GM23338 (cell line): ENCODE data around the gene UXS1. TPM values are rescaled to one million over a fixed set of nuclear protein-coding genes. Genes with fewer than 3 reads are reported as not detected.

Experiments
- ATAC-seq: fragments of 200-7000 bp; cut with Tn5 transposase; 3 replicates; pipeline ENCODE4 v1.9.1; 2020
- DNase-seq: peaks from one replicate; pipeline ENCODE4 v3.0.0-alpha.2; 2015; ENCODE audit warnings: low spot score
- H2AFZ ChIP-seq: fragments of 200-600 bp; sonication (generic); 2 replicates; pipeline ENCODE4 v1.8.0; 2016; ENCODE audit warnings: antibody characterized with exemption, mild to moderate bottlenecking, moderate library complexity
- H3F3A ChIP-seq: fragments of 200-600 bp; sonication (generic); replicated peaks from 2 replicates; pipeline ENCODE4 v1.8.0; 2017; ENCODE audit warnings: antibody characterized with exemption, mixed run types, low read depth
- H3K27ac ChIP-seq: fragments of 200-600 bp; sonication (generic); 2 replicates; pipeline ENCODE4 v1.6.1; 2016; ENCODE audit warnings: low read depth
- H3K27me3 ChIP-seq: fragments of 200-600 bp; sonication (generic); 2 replicates; pipeline ENCODE4 v1.8.0; 2016; ENCODE audit warnings: mild to moderate bottlenecking, mixed run types, moderate library complexity; ENCODE audit not compliant: insufficient read depth
- H3K36me3 ChIP-seq: fragments of 200-600 bp; sonication (generic); 2 replicates; pipeline ENCODE4 v1.8.0; 2016; ENCODE audit warnings: mild to moderate bottlenecking; ENCODE audit not compliant: insufficient read depth
- H3K4me1 ChIP-seq: fragments of 200-600 bp; sonication (generic); 2 replicates; pipeline ENCODE4 v1.8.0; 2016; ENCODE audit warnings: mild to moderate bottlenecking, moderate library complexity; ENCODE audit not compliant: insufficient read depth
- H3K4me2 ChIP-seq: fragments of 200-600 bp; sonication (generic); 2 replicates; pipeline ENCODE4 v1.7.1; 2017; ENCODE audit warnings: mixed run types
- H3K4me3 ChIP-seq: fragments of 200-600 bp; sonication (generic); 2 replicates; pipeline ENCODE4 v1.6.1; 2016; ENCODE audit warnings: mixed run types
- H3K79me2 ChIP-seq: fragments of 200-600 bp; sonication (generic); replicated peaks from 2 replicates; pipeline ENCODE4 v1.8.0; 2017; ENCODE audit warnings: mild to moderate bottlenecking; ENCODE audit not compliant: insufficient read depth
- H3K9me2 ChIP-seq: fragments of 200-600 bp; sonication (generic); 2 replicates; pipeline ENCODE4 v1.8.0; 2017; ENCODE audit not compliant: insufficient read depth
- H4K20me1 ChIP-seq: fragments of 200-600 bp; sonication (generic); replicated peaks from 2 replicates; pipeline ENCODE4 v1.8.0; 2017; ENCODE audit warnings: mild to moderate bottlenecking; ENCODE audit not compliant: insufficient read depth
- H3K27ac Mint-ChIP-seq: 2 replicates; pipeline ENCODE4 v1.8.0; 2020; ENCODE audit warnings: inconsistent platforms, mild to moderate bottlenecking, moderate library complexity, mixed read lengths
- H3K27me3 Mint-ChIP-seq: 3 replicates; pipeline ENCODE4 v1.8.0; 2022; ENCODE audit warnings: low read depth, mild to moderate bottlenecking, moderate library complexity, mixed read lengths, inconsistent platforms; ENCODE audit not compliant: insufficient read depth, poor library complexity
- H3K36me3 Mint-ChIP-seq: 3 replicates; pipeline ENCODE4 v1.8.0; 2021; ENCODE audit warnings: low read depth, mild to moderate bottlenecking, inconsistent platforms, moderate library complexity, mixed read lengths
- H3K4me1 Mint-ChIP-seq: 3 replicates; pipeline ENCODE4 v1.8.0; 2020; ENCODE audit warnings: mild to moderate bottlenecking, inconsistent platforms, mixed read lengths
- H3K4me3 Mint-ChIP-seq: 3 replicates; pipeline ENCODE4 v1.8.0; 2021; ENCODE audit warnings: moderate library complexity, mild to moderate bottlenecking, inconsistent platforms, mixed read lengths
- H3K9me3 Mint-ChIP-seq: 3 replicates; pipeline ENCODE4 v1.8.0; 2020; ENCODE audit warnings: moderate library complexity, mild to moderate bottlenecking, inconsistent platforms, mixed read lengths
- CREB1 ChIP-seq: fragments of 250-450 bp; sonication (Bioruptor Pico); IDR thresholded peaks from 2 replicates; pipeline ENCODE4 v1.5.0; 2020; ENCODE audit warnings: low read depth, mild to moderate bottlenecking, moderate library complexity
- JUNB ChIP-seq: IDR thresholded peaks from one replicate; pipeline ENCODE4 v1.6.1; 2016; ENCODE audit warnings: antibody characterized with exemption; ENCODE audit not compliant: unreplicated experiment
- POLR2AphosphoS5 ChIP-seq: IDR thresholded peaks from 2 replicates; pipeline ENCODE4 v1.6.1; 2016; ENCODE audit warnings: antibody characterized with exemption, low read depth
- polyA plus RNA-seq: library from polyadenylated mRNA; unstranded; fragments of >200 nt; fragmentation: Nextera tagmentation; extraction: Ambion mirVana; gene quantifications from 2 replicates; pipeline ENCODE4 v1.2.1, GENCODE V29; 2016
- total RNA-seq: library from RNA; depleted of rRNA; stranded (reverse); fragments of >200 nt; shearing (Covaris generic); gene quantifications from 2 replicates; pipeline ENCODE4 v1.2.3, GENCODE V29; 2014
- TF ChIP-seq, protein P1 (sequence below): IDR thresholded peaks from 2 replicates; pipeline ENCODE4 v1.6.1; 2016; ENCODE audit warnings: antibody characterized with exemption
- TF ChIP-seq, protein P2 (sequence below): IDR thresholded peaks from one replicate; pipeline ENCODE4 v1.6.1; 2018; ENCODE audit warnings: antibody characterized with exemption; ENCODE audit not compliant: unreplicated experiment

The UXS1 gene
- total and polyA plus RNA-seq, 2 experiments from 2014 or later, result 48.7 to 131 TPM

DNA sequence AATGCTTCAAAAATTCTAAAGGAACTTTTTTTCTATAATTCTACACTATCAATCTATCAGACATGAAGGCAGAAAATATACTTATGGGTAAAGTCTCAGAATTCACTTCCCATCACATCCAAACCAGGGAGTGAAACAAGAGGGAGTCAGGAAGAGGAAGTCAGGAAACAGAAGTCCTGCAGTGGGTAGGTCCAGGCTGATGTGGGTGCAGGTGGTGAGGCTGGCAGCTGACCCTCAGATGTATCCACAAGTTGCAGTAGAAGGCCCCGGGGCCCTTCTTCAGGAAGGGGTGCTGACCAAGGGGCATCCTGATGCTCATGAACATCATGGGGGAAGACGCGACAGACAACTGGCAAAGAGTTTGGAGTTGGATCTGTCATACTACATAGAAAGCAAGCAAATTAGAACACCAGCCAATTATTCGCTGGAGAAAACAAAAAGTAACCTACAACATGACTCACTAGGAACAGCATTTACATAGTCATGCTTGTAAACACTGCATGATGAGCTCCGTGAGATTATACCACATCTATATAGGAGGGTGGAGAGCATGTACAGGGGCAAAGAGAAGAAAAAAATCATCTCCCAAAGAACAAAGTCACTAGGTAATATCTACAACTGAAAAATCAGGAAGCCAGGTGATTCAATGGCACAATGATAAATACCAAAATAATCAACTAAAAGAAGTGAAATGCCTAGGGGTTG, 4.2 kb downstream of the UXS1 start:
- Histone ChIP-seq H3F3A (no peaks in the 10 kb centered on the region), H2AFZ (no peak overlapping the region), H3K4me2 (peak overlapping the region; percentile 46; the same call in 1 of the 2 replicates), H4K20me1 (peaks cover 35% of the 10 kb centered on the region), H3K9me2 (no peaks in the 10 kb centered on the region), H3K36me3 (no peaks in the 10 kb centered on the region), H3K27me3 (no peaks in the 10 kb centered on the region), H3K4me3 (no peak overlapping the region), H3K27ac (peak overlapping the region; percentile 57), H3K4me1 (peaks cover 43% of the 10 kb centered on the region), H3K79me2 (peaks cover 88% of the 10 kb centered on the region)
- Mint-ChIP-seq H3K27ac (0 out of 2 replicates have a peak overlapping the region, but pooled peaks have one; percentile 3), H3K4me1 (peaks cover 48% of the 10 kb centered on the region), H3K36me3 (peaks cover 6% of the 10 kb centered on the region; the same call in 1 of the 3 replicates), H3K4me3 (no peak overlapping the region; the same call in 2 of the 3 replicates), H3K27me3 (peaks cover 7% of the 10 kb centered on the region), H3K9me3 (no peaks in the 10 kb centered on the region)
- DNase-seq, result no peak
- no peak for ATAC-seq
- TF ChIP-seq, protein P1, sequence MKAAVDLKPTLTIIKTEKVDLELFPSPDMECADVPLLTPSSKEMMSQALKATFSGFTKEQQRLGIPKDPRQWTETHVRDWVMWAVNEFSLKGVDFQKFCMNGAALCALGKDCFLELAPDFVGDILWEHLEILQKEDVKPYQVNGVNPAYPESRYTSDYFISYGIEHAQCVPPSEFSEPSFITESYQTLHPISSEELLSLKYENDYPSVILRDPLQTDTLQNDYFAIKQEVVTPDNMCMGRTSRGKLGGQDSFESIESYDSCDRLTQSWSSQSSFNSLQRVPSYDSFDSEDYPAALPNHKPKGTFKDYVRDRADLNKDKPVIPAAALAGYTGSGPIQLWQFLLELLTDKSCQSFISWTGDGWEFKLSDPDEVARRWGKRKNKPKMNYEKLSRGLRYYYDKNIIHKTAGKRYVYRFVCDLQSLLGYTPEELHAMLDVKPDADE, result no peak
- TF ChIP-seq POLR2AphosphoS5, result no peak
- TF ChIP-seq JUNB, result no peak
- TF ChIP-seq, protein P2, sequence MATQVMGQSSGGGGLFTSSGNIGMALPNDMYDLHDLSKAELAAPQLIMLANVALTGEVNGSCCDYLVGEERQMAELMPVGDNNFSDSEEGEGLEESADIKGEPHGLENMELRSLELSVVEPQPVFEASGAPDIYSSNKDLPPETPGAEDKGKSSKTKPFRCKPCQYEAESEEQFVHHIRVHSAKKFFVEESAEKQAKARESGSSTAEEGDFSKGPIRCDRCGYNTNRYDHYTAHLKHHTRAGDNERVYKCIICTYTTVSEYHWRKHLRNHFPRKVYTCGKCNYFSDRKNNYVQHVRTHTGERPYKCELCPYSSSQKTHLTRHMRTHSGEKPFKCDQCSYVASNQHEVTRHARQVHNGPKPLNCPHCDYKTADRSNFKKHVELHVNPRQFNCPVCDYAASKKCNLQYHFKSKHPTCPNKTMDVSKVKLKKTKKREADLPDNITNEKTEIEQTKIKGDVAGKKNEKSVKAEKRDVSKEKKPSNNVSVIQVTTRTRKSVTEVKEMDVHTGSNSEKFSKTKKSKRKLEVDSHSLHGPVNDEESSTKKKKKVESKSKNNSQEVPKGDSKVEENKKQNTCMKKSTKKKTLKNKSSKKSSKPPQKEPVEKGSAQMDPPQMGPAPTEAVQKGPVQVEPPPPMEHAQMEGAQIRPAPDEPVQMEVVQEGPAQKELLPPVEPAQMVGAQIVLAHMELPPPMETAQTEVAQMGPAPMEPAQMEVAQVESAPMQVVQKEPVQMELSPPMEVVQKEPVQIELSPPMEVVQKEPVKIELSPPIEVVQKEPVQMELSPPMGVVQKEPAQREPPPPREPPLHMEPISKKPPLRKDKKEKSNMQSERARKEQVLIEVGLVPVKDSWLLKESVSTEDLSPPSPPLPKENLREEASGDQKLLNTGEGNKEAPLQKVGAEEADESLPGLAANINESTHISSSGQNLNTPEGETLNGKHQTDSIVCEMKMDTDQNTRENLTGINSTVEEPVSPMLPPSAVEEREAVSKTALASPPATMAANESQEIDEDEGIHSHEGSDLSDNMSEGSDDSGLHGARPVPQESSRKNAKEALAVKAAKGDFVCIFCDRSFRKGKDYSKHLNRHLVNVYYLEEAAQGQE, result no peak

DNA sequence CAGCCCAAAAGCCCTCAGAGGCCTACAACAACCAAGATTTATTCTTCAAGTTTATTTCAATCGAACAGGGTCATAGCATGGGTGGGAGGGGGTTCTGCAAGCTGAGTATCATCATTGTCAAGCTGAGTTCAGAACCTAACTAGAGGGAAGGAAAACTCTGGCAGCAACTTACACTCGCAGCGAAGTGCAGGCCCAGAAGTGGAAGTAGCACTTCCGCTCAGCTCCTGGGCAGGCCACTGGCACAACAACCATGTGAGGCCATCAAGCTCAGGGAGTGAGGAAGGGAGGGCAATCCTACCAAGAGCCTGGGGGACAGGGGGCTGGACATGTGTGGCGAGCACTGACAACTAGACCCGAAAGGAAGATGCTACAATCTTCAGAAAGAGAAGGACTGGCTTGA, 4.8 kb downstream of the UXS1 start:
- H3K9me2 ChIP-seq, result no peaks in the 10 kb centered on the region
- no peak for DNase-seq
- no peak overlapping the region for H3K4me3 Mint-ChIP-seq
- no peaks in the 10 kb centered on the region for H3K36me3 ChIP-seq
- H3K9me3 Mint-ChIP-seq, result no peaks in the 10 kb centered on the region
- H3K27ac ChIP-seq, result peak overlapping the region; percentile 57; the same call in 1 of the 2 replicates
- no peak for ATAC-seq
- H3K4me1 ChIP-seq, result peaks cover 45% of the 10 kb centered on the region
- no peak overlapping the region for H3K4me3 ChIP-seq
- H3K36me3 Mint-ChIP-seq, result peaks cover 6% of the 10 kb centered on the region; the same call in 1 of the 3 replicates
- peaks cover 94% of the 10 kb centered on the region for H3K79me2 ChIP-seq
- H3K4me1 Mint-ChIP-seq, result peaks cover 49% of the 10 kb centered on the region
- H2AFZ ChIP-seq, result no peak overlapping the region
- H4K20me1 ChIP-seq, result peaks cover 35% of the 10 kb centered on the region
- H3K27me3 ChIP-seq, result no peaks in the 10 kb centered on the region
- peaks cover 5% of the 10 kb centered on the region for H3K27me3 Mint-ChIP-seq
- no peak overlapping the region; the same call in 1 of the 2 replicates for H3K27ac Mint-ChIP-seq
- H3F3A ChIP-seq, result no peaks in the 10 kb centered on the region
- peak overlapping the region; percentile 46; the same call in 1 of the 2 replicates for H3K4me2 ChIP-seq
- TF ChIP-seq POLR2AphosphoS5 (no peak), CREB1 (no peak)
- TF ChIP-seq, protein P2, result no peak
